SK-N-SH (cell line): ENCODE data around the gene SLC38A7. TPM values are rescaled to one million over a fixed set of nuclear protein-coding genes. Genes with fewer than 3 reads are reported as not detected.

Experiments used
- CTCF ChIA-PET: fragments of 300-600, 350-600 bp; formaldehyde crosslinking; extraction: SDS; loops from one replicate; lab custom pipeline; 2021; lab: Yijun Ruan, JAX
- POLR2A ChIA-PET: fragments of 350-600 bp; sonication (Branson Sonifier 250); formaldehyde crosslinking; extraction: SDS; loops from one replicate; lab custom pipeline; 2020; ENCODE audit warnings: antibody characterized with exemption, inconsistent platforms; lab: Yijun Ruan, JAX
- DNase-seq: peaks from one replicate; pipeline ENCODE4 v3.0.0; 2012
- H2AFZ ChIP-seq: fragments of 200-600 bp; sonication (generic); 2 replicates; pipeline ENCODE4 v1.8.1; 2016; ENCODE audit warnings: antibody characterized with exemption, mild to moderate bottlenecking, low read depth
- H3F3A ChIP-seq: fragments of 200-600 bp; sonication (generic); replicated peaks from 2 replicates; pipeline ENCODE3; 2016; ENCODE audit warnings: antibody characterized with exemption, mild to moderate bottlenecking; ENCODE audit not compliant: insufficient read depth
- H3K27ac ChIP-seq, 2 experiments: fragments of 200-500 bp in 1 of 2; fragments of 200-600 bp in 1 of 2; sonication (Bioruptor generic) in 1 of 2; sonication (generic), shearing (Covaris generic) in 1 of 2; 2 replicates each; pipeline versions ENCODE4 v1.5.1 to v1.6.1; 2014 to 2016; ENCODE audit warnings: low read depth in 2 of 2, inconsistent platforms in 1 of 2, low read length in 1 of 2, mild to moderate bottlenecking in 1 of 2, mixed read lengths in 1 of 2
- H3K27me3 ChIP-seq: fragments of 200-600 bp; sonication (generic), shearing (Covaris generic); 2 replicates; pipeline ENCODE4 v1.6.1; 2016; ENCODE audit warnings: mixed run types; ENCODE audit not compliant: insufficient read depth
- H3K36me3 ChIP-seq, 2 experiments: fragments of 200-500 bp in 1 of 2; fragments of 200-600 bp in 1 of 2; sonication (Bioruptor generic) in 1 of 2; sonication (generic) in 1 of 2; replicated peaks in 1 of 2; 2 replicates each; pipeline versions ENCODE3 to v1.5.1; 2014 to 2016; ENCODE audit warnings: low read length in 1 of 2, mild to moderate bottlenecking in 1 of 2; ENCODE audit not compliant: insufficient read depth in 2 of 2, control insufficient read depth in 1 of 2
- H3K4me1 ChIP-seq, 2 experiments: fragments of 200-500 bp in 1 of 2; fragments of 200-600 bp in 1 of 2; sonication (Bioruptor generic) in 1 of 2; sonication (generic), shearing (Covaris generic) in 1 of 2; 2 replicates each; pipeline versions ENCODE4 v1.5.1 to v1.6.1; 2014 to 2016; ENCODE audit warnings: low read depth in 1 of 2, low read length in 1 of 2, mixed run types in 1 of 2; ENCODE audit not compliant: insufficient read depth in 2 of 2, control insufficient read depth in 1 of 2
- H3K4me2 ChIP-seq: fragments of 200-600 bp; sonication (generic), shearing (Covaris generic); 2 replicates; pipeline ENCODE4 v1.6.1; 2017; ENCODE audit warnings: mixed run types
- H3K4me3 ChIP-seq, 2 experiments: fragments of 200-500 bp in 1 of 2; fragments of 200-600 bp in 1 of 2; sonication (Bioruptor generic) in 1 of 2; sonication (generic), shearing (Covaris generic) in 1 of 2; 2 replicates each; pipeline versions ENCODE4 v1.5.1 to v1.8.1; 2014 to 2016; ENCODE audit warnings: low read depth in 2 of 2, inconsistent platforms in 1 of 2, low read length in 1 of 2, mild to moderate bottlenecking in 1 of 2, mixed read lengths in 1 of 2, moderate library complexity in 1 of 2
- H3K79me2 ChIP-seq: fragments of 200-600 bp; sonication (generic); 2 replicates; pipeline ENCODE4 v1.8.1; 2017; ENCODE audit warnings: mild to moderate bottlenecking; ENCODE audit not compliant: insufficient read depth
- H3K9ac ChIP-seq: fragments of 200-600 bp; sonication (generic); 2 replicates; pipeline ENCODE4 v1.6.1; 2017; ENCODE audit warnings: mixed run types
- H3K9me2 ChIP-seq: fragments of 200-600 bp; sonication (generic); 2 replicates; pipeline ENCODE4 v1.6.1; 2017; ENCODE audit warnings: mixed run types
- H3K9me3 ChIP-seq: fragments of 200-600 bp; sonication (generic); 2 replicates; pipeline ENCODE4 v1.6.1; 2017; ENCODE audit warnings: mixed run types, mild to moderate bottlenecking, moderate library complexity
- H4K20me1 ChIP-seq: fragments of 200-600 bp; sonication (generic); 2 replicates; pipeline ENCODE4 v1.6.1; 2017; ENCODE audit warnings: mild to moderate bottlenecking, mixed run types; ENCODE audit not compliant: insufficient read depth
- CHD2 ChIP-seq: fragments of 150-350 bp; IDR thresholded peaks from 2 replicates; pipeline ENCODE4 v1.6.1; 2018; ENCODE audit warnings: low read length; ENCODE audit not compliant: partially characterized antibody
- EP300 ChIP-seq, 2 experiments: IDR thresholded peaks; 2 replicates each; pipeline versions ENCODE4 v1.4.0 to v1.6.1; 2012; ENCODE audit warnings: borderline replicate concordance in 1 of 2, low read depth in 1 of 2, low read length in 1 of 2
- EZH2phosphoT487 ChIP-seq: fragments of 200-600 bp; sonication (generic); IDR thresholded peaks from 2 replicates; pipeline ENCODE4 v1.6.1; 2017; ENCODE audit warnings: low read depth, mixed run types, mild to moderate bottlenecking, antibody characterized with exemption, moderate library complexity, borderline replicate concordance
- FOSL2 ChIP-seq: IDR thresholded peaks from 2 replicates; pipeline ENCODE4 v1.4.0; 2012; ENCODE audit warnings: low read depth, mild to moderate bottlenecking, moderate library complexity, borderline replicate concordance
- JUND ChIP-seq: IDR thresholded peaks from 2 replicates; pipeline ENCODE4 v1.4.0; 2012
- MEF2A ChIP-seq: IDR thresholded peaks from 2 replicates; pipeline ENCODE4 v1.4.0; 2012; ENCODE audit warnings: low read depth, borderline replicate concordance
- MXI1 ChIP-seq: IDR thresholded peaks from 2 replicates; pipeline ENCODE4 v1.6.1; 2012; ENCODE audit warnings: mild to moderate bottlenecking, low read depth, low read length, improper control_type of control experiment
- NRF1 ChIP-seq: IDR thresholded peaks from 2 replicates; pipeline ENCODE4 v1.6.1; 2012; ENCODE audit warnings: low read depth, mild to moderate bottlenecking, low read length
- REST ChIP-seq: IDR thresholded peaks from 2 replicates; pipeline ENCODE4 v1.6.1; 2012; ENCODE audit warnings: mild to moderate bottlenecking, low read depth, low read length, moderate library complexity
- TEAD4 ChIP-seq: IDR thresholded peaks from 2 replicates; pipeline ENCODE4 v1.4.0; 2012; ENCODE audit warnings: mild to moderate bottlenecking, borderline replicate concordance; ENCODE audit not compliant: insufficient read depth
- YY1 ChIP-seq: IDR thresholded peaks from 2 replicates; pipeline ENCODE4 v1.4.0; 2012; ENCODE audit warnings: low read depth, mild to moderate bottlenecking
- WGBS: methylation state at CpG from one replicate; pipeline ENCODE4 v1.1.6; 2017; ENCODE audit warnings: low lambda C conversion rate; 5-methylcytosine and 5-hydroxymethylcytosine counted together
- polyA plus RNA-seq, 3 experiments: library from polyadenylated mRNA; depleted of rRNA; stranded (reverse); fragments of >200 nt; gene quantifications; 2 replicates each; pipeline ENCODE4 v1.2.3, GENCODE V29; 2012
- TF ChIP-seq, protein P1 (sequence below): fragments of 150-350 bp; IDR thresholded peaks from 2 replicates; pipeline ENCODE4 v1.6.1; 2017; ENCODE audit warnings: antibody characterized with exemption, low read length, low read depth, borderline replicate concordance
- TF ChIP-seq, protein P2 (sequence below): fragments of 200-600 bp; sonication (generic); IDR thresholded peaks from 2 replicates; pipeline ENCODE4 v1.6.1; 2017; ENCODE audit warnings: antibody characterized with exemption, mild to moderate bottlenecking, moderate library complexity
- TF ChIP-seq, protein P3 (sequence below): fragments of 150-350 bp; IDR thresholded peaks from 2 replicates; pipeline ENCODE4 v1.6.1; 2016; ENCODE audit warnings: mild to moderate bottlenecking, low read depth, low read length

Gene SLC38A7
- polyA plus RNA-seq, 1 of the 3 experiments (the other 2 are of a cell fraction): 14.1 TPM

DNA sequence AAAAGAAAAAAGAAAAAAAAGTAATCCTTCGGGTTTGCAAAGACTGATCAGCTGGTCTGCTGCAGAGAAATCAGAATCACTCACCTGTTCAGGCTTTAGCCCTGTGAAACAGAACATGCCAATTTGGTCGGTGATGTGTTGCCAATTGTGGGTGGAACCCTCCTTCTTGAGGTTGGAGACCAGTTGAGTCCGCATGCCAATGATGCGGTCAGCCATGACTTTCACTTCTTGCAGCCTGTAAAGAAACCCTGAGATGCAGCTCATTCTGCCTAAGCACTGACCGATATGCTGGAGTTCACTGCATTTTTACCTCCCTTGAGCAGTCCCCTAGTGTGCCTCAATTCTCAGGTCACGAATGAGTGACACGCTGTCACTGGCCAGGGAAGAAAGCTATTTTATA, 24.8 kb upstream of the SLC38A7 start:
- Histone ChIP-seq H3K27ac (no peak overlapping the region), H3F3A (no peaks in the 10 kb centered on the region), H2AFZ (no peak overlapping the region), H4K20me1 (no peaks in the 10 kb centered on the region), H3K4me1 (no peaks in the 10 kb centered on the region), H3K9me3 (no peaks in the 10 kb centered on the region), H3K36me3 (peaks cover 42 to 60% of the 10 kb centered on the region in 2 experiments), H3K4me2 (no peak overlapping the region), H3K4me3 (no peak overlapping the region), H3K9me2 (no peaks in the 10 kb centered on the region), H3K9ac (no peak overlapping the region), H3K79me2 (no peaks in the 10 kb centered on the region), H3K27me3 (no peaks in the 10 kb centered on the region)
- no peak for DNase-seq
- 99% methylated on average over 5 of the region's 7 CpGs for WGBS
- ChIA-PET CTCF (no interaction called here), POLR2A (no interaction called here)
- TF ChIP-seq JUND: no peak
- TF ChIP-seq CHD2: no peak
- TF ChIP-seq, protein P1, sequence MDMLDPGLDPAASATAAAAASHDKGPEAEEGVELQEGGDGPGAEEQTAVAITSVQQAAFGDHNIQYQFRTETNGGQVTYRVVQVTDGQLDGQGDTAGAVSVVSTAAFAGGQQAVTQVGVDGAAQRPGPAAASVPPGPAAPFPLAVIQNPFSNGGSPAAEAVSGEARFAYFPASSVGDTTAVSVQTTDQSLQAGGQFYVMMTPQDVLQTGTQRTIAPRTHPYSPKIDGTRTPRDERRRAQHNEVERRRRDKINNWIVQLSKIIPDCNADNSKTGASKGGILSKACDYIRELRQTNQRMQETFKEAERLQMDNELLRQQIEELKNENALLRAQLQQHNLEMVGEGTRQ: no peak
- TF ChIP-seq MXI1: no peak
- TF ChIP-seq, protein P2, sequence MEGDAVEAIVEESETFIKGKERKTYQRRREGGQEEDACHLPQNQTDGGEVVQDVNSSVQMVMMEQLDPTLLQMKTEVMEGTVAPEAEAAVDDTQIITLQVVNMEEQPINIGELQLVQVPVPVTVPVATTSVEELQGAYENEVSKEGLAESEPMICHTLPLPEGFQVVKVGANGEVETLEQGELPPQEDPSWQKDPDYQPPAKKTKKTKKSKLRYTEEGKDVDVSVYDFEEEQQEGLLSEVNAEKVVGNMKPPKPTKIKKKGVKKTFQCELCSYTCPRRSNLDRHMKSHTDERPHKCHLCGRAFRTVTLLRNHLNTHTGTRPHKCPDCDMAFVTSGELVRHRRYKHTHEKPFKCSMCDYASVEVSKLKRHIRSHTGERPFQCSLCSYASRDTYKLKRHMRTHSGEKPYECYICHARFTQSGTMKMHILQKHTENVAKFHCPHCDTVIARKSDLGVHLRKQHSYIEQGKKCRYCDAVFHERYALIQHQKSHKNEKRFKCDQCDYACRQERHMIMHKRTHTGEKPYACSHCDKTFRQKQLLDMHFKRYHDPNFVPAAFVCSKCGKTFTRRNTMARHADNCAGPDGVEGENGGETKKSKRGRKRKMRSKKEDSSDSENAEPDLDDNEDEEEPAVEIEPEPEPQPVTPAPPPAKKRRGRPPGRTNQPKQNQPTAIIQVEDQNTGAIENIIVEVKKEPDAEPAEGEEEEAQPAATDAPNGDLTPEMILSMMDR: no peak
- TF ChIP-seq MEF2A: no peak
- no peak for TF ChIP-seq YY1
- TF ChIP-seq NRF1: no peak
- TF ChIP-seq, protein P3, sequence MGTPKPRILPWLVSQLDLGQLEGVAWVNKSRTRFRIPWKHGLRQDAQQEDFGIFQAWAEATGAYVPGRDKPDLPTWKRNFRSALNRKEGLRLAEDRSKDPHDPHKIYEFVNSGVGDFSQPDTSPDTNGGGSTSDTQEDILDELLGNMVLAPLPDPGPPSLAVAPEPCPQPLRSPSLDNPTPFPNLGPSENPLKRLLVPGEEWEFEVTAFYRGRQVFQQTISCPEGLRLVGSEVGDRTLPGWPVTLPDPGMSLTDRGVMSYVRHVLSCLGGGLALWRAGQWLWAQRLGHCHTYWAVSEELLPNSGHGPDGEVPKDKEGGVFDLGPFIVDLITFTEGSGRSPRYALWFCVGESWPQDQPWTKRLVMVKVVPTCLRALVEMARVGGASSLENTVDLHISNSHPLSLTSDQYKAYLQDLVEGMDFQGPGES: no peak
- no peak for TF ChIP-seq FOSL2
- no peak for TF ChIP-seq EP300 (IDR thresholded peaks at IDR 0.05; ENCODE audit: borderline replicate concordance in 1 of 2, low read depth in 1 of 2, low read length in 1 of 2)
- no peak for TF ChIP-seq TEAD4
- TF ChIP-seq EZH2phosphoT487: no peak
- no peak for TF ChIP-seq REST
